Loucy (cell line): ENCODE measurements around the gene PDGFD.

ENCODE experiments used
- CTCF ChIP-seq: fragments of 200-600 bp; sonication (generic); conservative IDR thresholded peaks from 2 replicates; pipeline ENCODE4 v1.5.1; 2014; ENCODE audit warnings: mild to moderate bottlenecking, antibody characterized with exemption, low read length
- EZH2phosphoT487 ChIP-seq: fragments of 200-600 bp; IDR thresholded peaks from 2 replicates; pipeline ENCODE4 v1.6.1; 2018; ENCODE audit warnings: antibody characterized with exemption, mild to moderate bottlenecking, moderate library complexity, borderline replicate concordance

GRCh38 chr11:104152941-104153505 lies 10.9 kb downstream of the PDGFD start:
- TF ChIP-seq CTCF (no peak), EZH2phosphoT487 (peak; percentile 29; the same call in 1 of the 2 replicates)
